HL-60 (cell line): ENCODE results near the gene PBX3.

Experiments used
- DNase-seq, 2 experiments: peaks; one replicate each; pipeline ENCODE4 v3.0.0-alpha.2; 2010 to 2020; ENCODE audit warnings: low read depth in 1 of 2, low spot score in 1 of 2
- H3K27ac ChIP-seq: fragments of 250-450 bp; sonication (Bioruptor Pico); replicated peaks from 2 replicates; pipeline ENCODE4 v1.5.1; 2020; ENCODE audit warnings: mild to moderate bottlenecking, moderate library complexity
- H3K27me3 ChIP-seq: fragments of 250-450 bp; sonication (Bioruptor Pico); 2 replicates; pipeline ENCODE4 v1.5.1; 2021; ENCODE audit warnings: mild to moderate bottlenecking, moderate library complexity; ENCODE audit not compliant: insufficient read depth, poor library complexity, severe bottlenecking
- H3K4me3 ChIP-seq: replicated peaks from 2 replicates; pipeline ENCODE4 v1.5.1; 2011; ENCODE audit warnings: mild to moderate bottlenecking, control low read depth, low read length; ENCODE audit not compliant: insufficient read depth
- GABPA ChIP-seq: IDR thresholded peaks from 2 replicates; pipeline ENCODE4 v1.6.1; 2012; ENCODE audit warnings: low read depth
- POLR2AphosphoS5 ChIP-seq: IDR thresholded peaks from 2 replicates; pipeline ENCODE4 v1.6.1; 2012; ENCODE audit warnings: low read depth
- SPI1 ChIP-seq: IDR thresholded peaks from 2 replicates; pipeline ENCODE4 v1.6.1; 2012; ENCODE audit warnings: low read depth, mild to moderate bottlenecking, borderline replicate concordance
- TF ChIP-seq, protein P1 (sequence below): IDR thresholded peaks from one replicate; pipeline ENCODE4 v1.5.1; 2011; ENCODE audit warnings: low read length, control low read depth, inconsistent platforms; ENCODE audit not compliant: insufficient read depth
- TF ChIP-seq, protein P2 (sequence below): IDR thresholded peaks from 2 replicates; pipeline ENCODE4 v1.6.1; 2012; ENCODE audit warnings: low read depth; ENCODE audit not compliant: insufficient replicate concordance

The PBX3 gene

DNA sequence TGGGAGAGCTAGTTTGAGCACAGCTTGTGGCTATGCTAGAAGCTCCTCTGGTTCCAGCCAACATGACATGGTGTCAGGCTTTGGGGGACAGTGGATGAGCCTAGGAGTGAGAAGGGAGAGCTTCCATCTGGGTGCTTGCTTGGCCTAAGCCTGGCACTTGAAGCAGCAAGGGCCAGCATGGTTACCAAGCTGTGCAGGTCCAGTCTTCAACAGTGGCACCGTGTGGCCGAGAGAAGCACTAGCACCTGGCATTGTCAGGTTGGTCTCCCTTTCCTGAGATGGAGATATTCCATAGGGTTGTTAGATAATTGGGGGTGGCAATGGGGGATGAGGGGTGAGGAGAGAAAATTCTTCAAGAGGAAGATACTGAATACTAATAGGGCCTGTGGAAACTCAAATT is 261.9 kb downstream of the PBX3 start:
- TF ChIP-seq GABPA (no peak), SPI1 (no peak), POLR2AphosphoS5 (no peak)
- TF ChIP-seq, protein P1, sequence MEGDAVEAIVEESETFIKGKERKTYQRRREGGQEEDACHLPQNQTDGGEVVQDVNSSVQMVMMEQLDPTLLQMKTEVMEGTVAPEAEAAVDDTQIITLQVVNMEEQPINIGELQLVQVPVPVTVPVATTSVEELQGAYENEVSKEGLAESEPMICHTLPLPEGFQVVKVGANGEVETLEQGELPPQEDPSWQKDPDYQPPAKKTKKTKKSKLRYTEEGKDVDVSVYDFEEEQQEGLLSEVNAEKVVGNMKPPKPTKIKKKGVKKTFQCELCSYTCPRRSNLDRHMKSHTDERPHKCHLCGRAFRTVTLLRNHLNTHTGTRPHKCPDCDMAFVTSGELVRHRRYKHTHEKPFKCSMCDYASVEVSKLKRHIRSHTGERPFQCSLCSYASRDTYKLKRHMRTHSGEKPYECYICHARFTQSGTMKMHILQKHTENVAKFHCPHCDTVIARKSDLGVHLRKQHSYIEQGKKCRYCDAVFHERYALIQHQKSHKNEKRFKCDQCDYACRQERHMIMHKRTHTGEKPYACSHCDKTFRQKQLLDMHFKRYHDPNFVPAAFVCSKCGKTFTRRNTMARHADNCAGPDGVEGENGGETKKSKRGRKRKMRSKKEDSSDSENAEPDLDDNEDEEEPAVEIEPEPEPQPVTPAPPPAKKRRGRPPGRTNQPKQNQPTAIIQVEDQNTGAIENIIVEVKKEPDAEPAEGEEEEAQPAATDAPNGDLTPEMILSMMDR, result no peak
- TF ChIP-seq, protein P2, sequence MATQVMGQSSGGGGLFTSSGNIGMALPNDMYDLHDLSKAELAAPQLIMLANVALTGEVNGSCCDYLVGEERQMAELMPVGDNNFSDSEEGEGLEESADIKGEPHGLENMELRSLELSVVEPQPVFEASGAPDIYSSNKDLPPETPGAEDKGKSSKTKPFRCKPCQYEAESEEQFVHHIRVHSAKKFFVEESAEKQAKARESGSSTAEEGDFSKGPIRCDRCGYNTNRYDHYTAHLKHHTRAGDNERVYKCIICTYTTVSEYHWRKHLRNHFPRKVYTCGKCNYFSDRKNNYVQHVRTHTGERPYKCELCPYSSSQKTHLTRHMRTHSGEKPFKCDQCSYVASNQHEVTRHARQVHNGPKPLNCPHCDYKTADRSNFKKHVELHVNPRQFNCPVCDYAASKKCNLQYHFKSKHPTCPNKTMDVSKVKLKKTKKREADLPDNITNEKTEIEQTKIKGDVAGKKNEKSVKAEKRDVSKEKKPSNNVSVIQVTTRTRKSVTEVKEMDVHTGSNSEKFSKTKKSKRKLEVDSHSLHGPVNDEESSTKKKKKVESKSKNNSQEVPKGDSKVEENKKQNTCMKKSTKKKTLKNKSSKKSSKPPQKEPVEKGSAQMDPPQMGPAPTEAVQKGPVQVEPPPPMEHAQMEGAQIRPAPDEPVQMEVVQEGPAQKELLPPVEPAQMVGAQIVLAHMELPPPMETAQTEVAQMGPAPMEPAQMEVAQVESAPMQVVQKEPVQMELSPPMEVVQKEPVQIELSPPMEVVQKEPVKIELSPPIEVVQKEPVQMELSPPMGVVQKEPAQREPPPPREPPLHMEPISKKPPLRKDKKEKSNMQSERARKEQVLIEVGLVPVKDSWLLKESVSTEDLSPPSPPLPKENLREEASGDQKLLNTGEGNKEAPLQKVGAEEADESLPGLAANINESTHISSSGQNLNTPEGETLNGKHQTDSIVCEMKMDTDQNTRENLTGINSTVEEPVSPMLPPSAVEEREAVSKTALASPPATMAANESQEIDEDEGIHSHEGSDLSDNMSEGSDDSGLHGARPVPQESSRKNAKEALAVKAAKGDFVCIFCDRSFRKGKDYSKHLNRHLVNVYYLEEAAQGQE, result no peak
- peak in 1 of 2 experiments; percentile 7 for DNase-seq
- H3K27ac ChIP-seq, result no peak overlapping the region
- no peak overlapping the region for H3K4me3 ChIP-seq
- no peaks in the 10 kb centered on the region for H3K27me3 ChIP-seq

DNA sequence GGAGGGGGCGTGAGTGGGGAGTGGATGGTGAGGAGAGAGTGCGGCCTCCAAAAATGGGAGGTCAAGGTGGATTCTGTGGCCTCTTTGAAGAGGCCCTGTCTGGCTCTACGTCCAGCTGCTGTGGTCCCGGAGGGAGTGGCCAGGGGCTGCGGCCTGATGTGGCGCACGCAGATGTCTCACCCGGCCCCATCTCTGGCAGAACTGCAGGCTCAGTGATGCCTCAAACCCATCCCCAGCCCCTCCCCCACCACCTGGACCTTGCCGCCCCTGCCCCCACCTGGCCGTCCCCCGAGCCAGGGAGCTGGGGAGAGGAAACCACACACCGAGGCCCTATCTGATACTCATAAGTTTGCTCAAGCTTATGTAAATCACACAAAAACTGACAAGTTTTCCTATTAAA is 267.6 kb downstream of the PBX3 start:
- no peak overlapping the region for H3K27ac ChIP-seq
- DNase-seq, result no peak
- H3K27me3 ChIP-seq, result no peaks in the 10 kb centered on the region
- no peak overlapping the region for H3K4me3 ChIP-seq
- TF ChIP-seq, protein P1, result no peak
- TF ChIP-seq, protein P2, result no peak

DNA sequence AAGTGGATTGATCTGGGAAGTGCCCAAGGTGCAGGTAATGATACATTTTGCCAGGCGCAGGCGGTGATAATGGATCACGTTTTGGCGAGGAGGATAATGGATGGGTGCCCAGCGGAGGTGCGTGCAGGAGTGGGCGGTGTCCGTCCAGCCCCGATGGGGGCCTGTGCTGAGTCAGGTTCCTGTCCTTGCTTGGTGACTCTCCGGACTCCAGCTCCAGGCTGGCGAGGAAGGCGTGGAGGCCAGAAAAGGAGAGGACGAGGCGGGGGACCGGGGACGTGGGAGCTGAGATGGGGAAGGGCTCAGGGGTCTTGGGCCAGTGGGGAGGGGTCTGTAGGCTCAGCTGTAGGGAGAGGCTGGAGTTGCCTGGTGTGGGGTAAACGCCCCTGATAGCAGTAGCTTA is 268.3 kb downstream of the PBX3 start:
- TF ChIP-seq, protein P1, result no peak
- no peak for TF ChIP-seq GABPA
- TF ChIP-seq, protein P2, result no peak
- no peak for DNase-seq

More for the DNA sequence above, 268.3 kb downstream of the PBX3 start:
- Histone ChIP-seq H3K27ac (no peak overlapping the region), H3K4me3 (no peak overlapping the region), H3K27me3 (no peaks in the 10 kb centered on the region)
